ENCODE data around the gene TMPRSS4.

Gene TMPRSS4

DNA sequence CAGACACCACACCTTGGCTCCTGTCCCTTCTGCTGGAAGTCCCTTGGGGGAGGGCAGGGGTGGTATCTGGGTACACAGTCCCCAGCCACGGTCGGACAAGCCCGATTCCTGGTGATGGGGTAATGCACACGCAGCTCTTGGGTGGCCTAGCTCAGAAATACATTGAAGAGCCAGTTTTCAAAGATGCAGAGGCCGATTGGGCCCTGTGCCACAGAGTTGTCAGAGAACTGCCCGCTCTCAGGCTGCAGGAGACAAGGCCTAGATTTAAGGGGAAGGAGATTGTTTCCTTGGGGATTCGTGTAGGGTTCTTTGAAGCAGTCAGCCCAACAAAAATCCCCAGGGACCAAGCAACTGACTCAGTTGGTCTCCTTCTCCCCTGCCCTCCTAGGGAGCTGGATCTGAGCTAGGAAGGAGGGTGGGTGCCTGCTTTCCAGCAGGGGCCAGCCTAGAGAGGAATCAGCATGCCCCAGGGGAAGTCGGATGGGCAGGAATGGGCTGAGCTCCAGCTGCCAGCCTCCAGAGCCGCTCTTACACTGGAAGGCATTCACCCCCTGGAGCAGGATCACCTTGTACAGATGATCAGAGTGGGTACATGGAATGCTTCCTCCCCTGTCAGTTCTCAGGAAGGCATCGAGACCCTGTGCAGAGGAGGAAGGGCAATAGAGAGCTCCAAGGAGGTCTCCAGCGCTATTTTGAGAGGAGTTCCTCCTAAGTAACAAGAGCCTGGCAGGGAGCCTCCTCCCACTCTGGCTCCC is 79.1 kb downstream of the TMPRSS4 start:
- no peak overlapping the region for H3K4me3 ChIP-seq (ENCODE audit: control insufficient read depth, low read depth, low read length)
- TF ChIP-seq, protein P1, sequence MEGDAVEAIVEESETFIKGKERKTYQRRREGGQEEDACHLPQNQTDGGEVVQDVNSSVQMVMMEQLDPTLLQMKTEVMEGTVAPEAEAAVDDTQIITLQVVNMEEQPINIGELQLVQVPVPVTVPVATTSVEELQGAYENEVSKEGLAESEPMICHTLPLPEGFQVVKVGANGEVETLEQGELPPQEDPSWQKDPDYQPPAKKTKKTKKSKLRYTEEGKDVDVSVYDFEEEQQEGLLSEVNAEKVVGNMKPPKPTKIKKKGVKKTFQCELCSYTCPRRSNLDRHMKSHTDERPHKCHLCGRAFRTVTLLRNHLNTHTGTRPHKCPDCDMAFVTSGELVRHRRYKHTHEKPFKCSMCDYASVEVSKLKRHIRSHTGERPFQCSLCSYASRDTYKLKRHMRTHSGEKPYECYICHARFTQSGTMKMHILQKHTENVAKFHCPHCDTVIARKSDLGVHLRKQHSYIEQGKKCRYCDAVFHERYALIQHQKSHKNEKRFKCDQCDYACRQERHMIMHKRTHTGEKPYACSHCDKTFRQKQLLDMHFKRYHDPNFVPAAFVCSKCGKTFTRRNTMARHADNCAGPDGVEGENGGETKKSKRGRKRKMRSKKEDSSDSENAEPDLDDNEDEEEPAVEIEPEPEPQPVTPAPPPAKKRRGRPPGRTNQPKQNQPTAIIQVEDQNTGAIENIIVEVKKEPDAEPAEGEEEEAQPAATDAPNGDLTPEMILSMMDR (conservative IDR thresholded peaks at IDR 0.05; ENCODE audit: control insufficient read depth, insufficient read depth, low read depth, low read length) = no peak
- no peak for DNase-seq (ENCODE audit: low read depth)

DNA sequence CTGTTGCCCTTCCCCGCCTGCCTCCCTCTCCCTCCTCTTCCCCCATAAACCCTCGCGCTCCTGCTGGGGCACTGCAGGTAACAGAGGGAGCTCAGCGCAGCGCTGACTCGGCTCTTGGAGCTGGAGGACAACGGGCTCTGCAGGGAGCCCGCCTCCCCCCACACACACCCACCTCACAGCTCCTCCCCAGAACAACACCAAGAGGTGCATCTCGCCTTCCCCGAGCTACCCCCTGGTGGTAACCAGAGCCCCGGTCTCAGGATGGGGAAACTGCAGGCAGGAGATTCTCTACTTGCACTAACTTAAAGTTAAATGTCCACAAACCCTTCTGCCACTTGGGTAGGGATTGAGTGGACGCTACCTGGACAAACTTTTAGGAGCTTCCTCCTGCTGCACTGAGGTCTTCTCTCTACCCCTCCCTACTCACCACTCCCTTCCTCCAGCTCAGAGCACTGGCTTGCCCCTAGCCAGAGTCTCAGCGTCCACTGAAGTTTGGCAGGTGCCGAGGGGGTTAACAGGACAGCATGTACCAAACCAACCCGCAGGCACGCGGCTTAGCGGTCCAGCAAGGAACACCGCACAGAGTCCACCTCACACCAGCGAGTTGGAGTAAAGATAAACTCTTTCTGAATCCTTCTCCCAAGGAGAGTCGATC is 79.8 kb downstream of the TMPRSS4 start:
- no peak for DNase-seq (ENCODE audit: low read depth)
- no peak overlapping the region for H3K4me3 ChIP-seq (ENCODE audit: control insufficient read depth, low read depth, low read length)
- TF ChIP-seq, protein P1 (conservative IDR thresholded peaks at IDR 0.05; ENCODE audit: control insufficient read depth, insufficient read depth, low read depth, low read length) = no peak

DNA sequence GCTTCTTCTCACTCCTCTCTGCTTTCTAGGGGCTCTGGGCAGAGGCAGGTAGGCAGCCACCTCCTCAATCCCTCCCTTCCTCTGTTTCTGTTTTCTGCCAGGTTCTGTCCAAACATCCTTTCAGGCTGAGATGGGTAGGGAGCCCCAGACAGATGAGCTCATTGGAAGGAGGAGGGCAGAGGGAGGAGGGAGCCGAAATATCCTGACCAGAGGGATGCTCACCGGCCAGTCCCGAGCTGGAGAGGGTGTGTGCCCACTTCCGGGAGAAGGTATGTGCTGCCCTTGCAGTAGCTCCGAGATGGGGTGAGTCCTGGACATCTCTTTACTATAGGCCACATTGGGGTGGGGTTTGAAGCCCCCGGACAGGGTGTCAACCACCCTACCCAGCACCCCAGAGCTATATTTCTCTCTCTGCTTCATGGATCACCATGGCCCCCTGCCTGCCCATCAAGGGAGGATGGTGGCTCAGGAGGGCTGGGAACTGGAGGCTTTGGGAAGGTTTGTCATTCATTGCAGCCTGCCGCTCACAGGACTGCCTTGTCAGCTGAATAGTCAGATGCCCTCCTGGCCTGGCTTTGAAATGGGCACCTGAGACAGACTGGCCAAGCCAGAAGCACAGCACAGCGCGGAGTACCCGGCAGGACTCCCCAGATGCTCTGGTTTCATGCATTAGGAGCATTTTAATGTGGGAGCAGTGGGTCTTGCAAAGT is 80.5 kb downstream of the TMPRSS4 start:
- TF ChIP-seq, protein P1 (conservative IDR thresholded peaks at IDR 0.05; ENCODE audit: control insufficient read depth, insufficient read depth, low read depth, low read length) = no peak

DNA sequence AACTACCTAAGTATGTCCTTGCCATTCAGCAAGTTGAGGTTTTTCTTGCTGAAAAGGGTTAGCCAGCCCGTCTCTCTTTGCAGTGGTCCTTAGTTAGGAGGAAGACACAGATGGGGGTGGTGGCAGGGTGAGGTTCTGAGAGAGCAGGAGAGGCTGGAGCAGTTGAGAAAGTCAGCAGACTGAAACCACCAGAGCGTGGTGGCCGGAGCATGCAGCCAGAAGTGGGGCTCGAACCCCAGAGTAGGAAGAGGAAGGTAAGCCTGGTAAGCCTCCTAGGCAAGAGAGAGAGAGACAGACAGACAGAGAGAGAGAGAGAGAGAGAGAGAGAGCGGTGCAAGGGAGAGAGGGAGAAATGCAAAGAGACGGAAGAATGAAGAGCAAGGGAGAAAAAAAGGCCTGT is 84.9 kb downstream of the TMPRSS4 start:
- DNase-seq (ENCODE audit: low read depth) = no peak
- no peak overlapping the region for H3K4me3 ChIP-seq (ENCODE audit: control insufficient read depth, low read depth, low read length)
- TF ChIP-seq, protein P1 (conservative IDR thresholded peaks at IDR 0.05; ENCODE audit: control insufficient read depth, insufficient read depth, low read depth, low read length) = no peak

More for the DNA sequence above, 80.5 kb downstream of the TMPRSS4 start:
- H3K4me3 ChIP-seq (ENCODE audit: control insufficient read depth, low read depth, low read length) = no peak overlapping the region
- DNase-seq (ENCODE audit: low read depth) = no peak

DNA sequence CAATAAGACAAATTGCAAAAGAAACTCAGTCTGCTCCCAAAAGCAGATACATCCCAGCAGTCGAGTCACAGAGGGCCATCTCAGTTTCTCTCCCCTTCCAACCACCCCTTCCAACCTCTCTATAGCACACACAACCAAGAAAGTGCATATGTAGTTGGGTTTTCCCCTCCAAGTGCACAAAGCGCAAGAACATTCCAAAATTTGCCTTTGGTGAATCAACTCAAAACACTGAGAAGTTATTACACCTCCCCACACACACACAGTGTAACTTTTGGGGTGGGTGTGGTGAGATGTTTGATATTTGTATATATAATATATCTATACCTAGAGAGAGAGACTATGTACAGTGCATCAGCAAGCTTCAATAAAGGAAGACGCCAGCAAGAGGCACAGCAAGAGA is 86.0 kb downstream of the TMPRSS4 start:
- TF ChIP-seq, protein P1 (conservative IDR thresholded peaks at IDR 0.05; ENCODE audit: control insufficient read depth, insufficient read depth, low read depth, low read length) = no peak
- H3K4me3 ChIP-seq (ENCODE audit: control insufficient read depth, low read depth, low read length) = no peak overlapping the region

DNA sequence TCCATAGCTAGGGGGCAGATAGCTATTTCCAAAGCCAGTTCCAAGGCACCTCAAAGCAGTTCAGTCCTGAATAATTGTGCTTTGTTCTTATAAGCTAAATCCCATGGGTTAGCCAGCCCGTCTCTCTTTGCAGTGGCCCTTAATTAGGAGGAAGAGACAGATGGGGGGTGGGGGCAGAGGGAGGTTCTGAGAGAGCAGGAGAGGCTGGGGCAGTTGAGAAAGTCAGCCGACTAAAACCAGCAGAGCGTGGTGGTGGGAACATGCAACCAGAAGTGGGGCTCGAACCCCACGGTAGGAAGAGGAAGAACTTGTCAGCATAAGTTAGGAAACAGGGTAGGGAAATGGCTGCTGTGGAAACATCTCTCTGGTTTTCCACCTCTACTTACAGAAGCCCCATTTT is 86.6 kb downstream of the TMPRSS4 start:
- no peak for DNase-seq (ENCODE audit: low read depth)
- TF ChIP-seq, protein P1 (conservative IDR thresholded peaks at IDR 0.05; ENCODE audit: control insufficient read depth, insufficient read depth, low read depth, low read length) = no peak
- H3K4me3 ChIP-seq (ENCODE audit: control insufficient read depth, low read depth, low read length) = no peak overlapping the region

More for the DNA sequence above, 86.0 kb downstream of the TMPRSS4 start:
- no peak for DNase-seq (ENCODE audit: low read depth)

Measured in fibroblast of mammary gland (primary cell).